GM12878 (cell line): ENCODE data around the gene SPTBN2.

Experiments used
- CEBPB ChIP-seq, 2 experiments: fragments of 150-350 bp in 1 of 2; IDR thresholded peaks; 2 replicates each; pipeline ENCODE4 v1.6.1; 2012 to 2014; ENCODE audit warnings: low read depth in 2 of 2, low read length in 2 of 2, borderline replicate concordance in 1 of 2, inconsistent platforms in 1 of 2
- EZH2 ChIP-seq: IDR thresholded peaks from 2 replicates; pipeline ENCODE4 v1.6.1; 2012; ENCODE audit warnings: low read depth, mild to moderate bottlenecking, control low read depth, inconsistent platforms, low read length, borderline replicate concordance; ENCODE audit not compliant: control insufficient read depth
- FOXK2 ChIP-seq: fragments of 450-650 bp; IDR thresholded peaks from 2 replicates; pipeline ENCODE4 v1.6.1; 2017; ENCODE audit warnings: mild to moderate bottlenecking, moderate library complexity
- JUND ChIP-seq: IDR thresholded peaks from 2 replicates; pipeline ENCODE4 v1.6.1; 2012; ENCODE audit warnings: low read depth, mild to moderate bottlenecking, low read length, improper control_type of control experiment, moderate library complexity
- MTA3 ChIP-seq: IDR thresholded peaks from 2 replicates; pipeline ENCODE4 v1.6.1; 2012; ENCODE audit warnings: low read length, inconsistent platforms, borderline replicate concordance
- NR2C2 ChIP-seq: IDR thresholded peaks from 2 replicates; pipeline ENCODE4 v1.6.1; 2011; ENCODE audit warnings: borderline replicate concordance, low read depth; ENCODE audit not compliant: control insufficient read depth, insufficient read length
- POLR2AphosphoS5 ChIP-seq: IDR thresholded peaks from 2 replicates; pipeline ENCODE4 v1.6.1; 2011; ENCODE audit warnings: mild to moderate bottlenecking, low read length, inconsistent platforms
- TBL1XR1 ChIP-seq: IDR thresholded peaks from 2 replicates; pipeline ENCODE4 v1.6.1; 2012; ENCODE audit warnings: low read depth, low read length, improper control_type of control experiment
- ZNF274 ChIP-seq: IDR thresholded peaks from one replicate; pipeline ENCODE4 v1.8.0; 2011; ENCODE audit not compliant: insufficient read length, insufficient read depth
- ZNF622 ChIP-seq: fragments of 450-650 bp; IDR thresholded peaks from 2 replicates; pipeline ENCODE4 v1.6.1; 2017; ENCODE audit warnings: mild to moderate bottlenecking, inconsistent platforms
- TF ChIP-seq, protein P1 (sequence below), 3 experiments: IDR thresholded peaks in 2 of 3; conservative IDR thresholded peaks in 1 of 3; 2 replicates each; pipeline ENCODE4 v1.5.1; 2011; ENCODE audit warnings: low read depth in 3 of 3, low read length in 3 of 3, mild to moderate bottlenecking in 3 of 3, control low read depth in 2 of 3, moderate library complexity in 2 of 3, inconsistent platforms in 1 of 3, mixed read lengths in 1 of 3; ENCODE audit not compliant: control insufficient read depth in 2 of 3, insufficient read depth in 1 of 3; ENCODE audit errors: extremely low read depth in 1 of 3

DNA sequence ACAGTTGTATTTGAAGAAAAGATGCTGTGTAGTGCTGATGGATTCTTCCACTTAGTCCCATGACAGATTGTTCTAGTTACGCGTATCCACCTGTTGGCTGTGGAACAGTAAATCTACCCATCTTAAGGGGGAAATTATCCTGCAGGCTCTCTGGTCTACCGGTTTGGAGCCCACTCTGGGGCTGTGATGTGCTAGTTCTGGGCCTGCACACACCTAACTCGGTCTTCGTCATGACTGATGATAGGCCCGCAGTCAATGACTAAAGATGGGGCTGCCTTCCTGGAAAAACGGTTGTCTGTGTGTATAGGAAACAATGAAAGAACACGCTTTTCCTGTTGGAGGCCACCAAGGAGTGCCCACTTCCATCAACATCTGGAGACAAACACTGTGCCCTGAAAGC is 45.1 kb downstream of the SPTBN2 start:
- TF ChIP-seq EZH2 (no peak), POLR2AphosphoS5 (no peak), NR2C2 (no peak), TBL1XR1 (no peak), CEBPB (IDR thresholded peaks at IDR 0.05; ENCODE audit: borderline replicate concordance in 1 of 2, low read depth in 2 of 2, low read length in 2 of 2) (no peak), JUND (no peak), ZNF274 (no peak), FOXK2 (no peak), ZNF622 (no peak), MTA3 (no peak)
- TF ChIP-seq, protein P1, sequence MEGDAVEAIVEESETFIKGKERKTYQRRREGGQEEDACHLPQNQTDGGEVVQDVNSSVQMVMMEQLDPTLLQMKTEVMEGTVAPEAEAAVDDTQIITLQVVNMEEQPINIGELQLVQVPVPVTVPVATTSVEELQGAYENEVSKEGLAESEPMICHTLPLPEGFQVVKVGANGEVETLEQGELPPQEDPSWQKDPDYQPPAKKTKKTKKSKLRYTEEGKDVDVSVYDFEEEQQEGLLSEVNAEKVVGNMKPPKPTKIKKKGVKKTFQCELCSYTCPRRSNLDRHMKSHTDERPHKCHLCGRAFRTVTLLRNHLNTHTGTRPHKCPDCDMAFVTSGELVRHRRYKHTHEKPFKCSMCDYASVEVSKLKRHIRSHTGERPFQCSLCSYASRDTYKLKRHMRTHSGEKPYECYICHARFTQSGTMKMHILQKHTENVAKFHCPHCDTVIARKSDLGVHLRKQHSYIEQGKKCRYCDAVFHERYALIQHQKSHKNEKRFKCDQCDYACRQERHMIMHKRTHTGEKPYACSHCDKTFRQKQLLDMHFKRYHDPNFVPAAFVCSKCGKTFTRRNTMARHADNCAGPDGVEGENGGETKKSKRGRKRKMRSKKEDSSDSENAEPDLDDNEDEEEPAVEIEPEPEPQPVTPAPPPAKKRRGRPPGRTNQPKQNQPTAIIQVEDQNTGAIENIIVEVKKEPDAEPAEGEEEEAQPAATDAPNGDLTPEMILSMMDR (IDR thresholded peaks at IDR 0.05 in 2 of 3, conservative IDR thresholded peaks at IDR 0.05 in 1 of 3; ENCODE audit: control insufficient read depth in 2 of 3, extremely low read depth in 1 of 3, insufficient read depth in 1 of 3, low read depth in 3 of 3, low read length in 3 of 3), result no peak
